CD4-positive, alpha-beta T cell treated with Interferon gamma for 1 hour (primary cell): ENCODE results near the gene TRIM38.
"Not testable (repeated sequence)": the region's sequence is repeated elsewhere in the genome, so short reads cannot be mapped to it uniquely, and the experiment has no call there.

ENCODE experiments used
- DNase-seq: peaks from one replicate; pipeline ENCODE4 v3.0.0-alpha.2; 2020

Gene TRIM38

GRCh38 chr6:26009817-26010216, 47.2 kb downstream of the TRIM38 start:
- DNase-seq, result no peak

DNA sequence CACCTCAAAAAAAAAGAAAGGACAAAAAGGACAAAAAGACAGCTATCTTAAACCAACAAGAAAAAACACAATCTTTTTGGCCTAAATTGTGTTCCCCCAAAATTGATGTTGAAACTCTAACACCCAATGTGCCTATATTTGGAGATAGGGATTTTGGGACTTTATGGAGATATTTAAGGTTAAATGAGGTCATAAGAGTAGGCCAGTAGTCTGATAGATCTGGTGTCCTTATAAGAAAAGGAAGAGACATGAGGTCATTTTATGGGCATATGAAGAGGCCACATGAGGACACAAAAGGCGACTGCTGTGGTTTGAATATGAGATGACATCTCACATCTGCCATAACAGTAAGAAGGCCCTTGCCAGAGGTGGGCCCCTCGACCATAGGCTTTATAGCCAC, 49.5 kb downstream of the TRIM38 start:
- no peak for DNase-seq

DNA sequence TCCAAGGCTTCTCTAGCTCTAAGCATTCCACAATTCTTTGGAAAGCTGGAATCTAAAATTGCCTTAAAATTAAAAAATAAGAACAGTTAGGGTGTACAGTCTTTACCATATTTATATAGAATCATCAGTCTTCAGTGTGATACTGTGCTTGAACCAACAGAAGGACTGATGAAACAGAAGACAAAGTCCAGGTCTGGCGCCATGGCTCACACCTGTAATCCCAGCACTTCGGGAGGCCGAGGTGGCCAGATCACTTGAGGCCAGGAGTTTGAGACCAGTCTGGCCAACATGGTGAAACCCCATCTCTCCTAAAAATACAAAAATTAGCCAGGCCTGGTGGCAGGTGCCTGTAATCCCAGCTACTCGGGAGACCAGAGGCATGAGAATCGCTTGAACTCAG, 51.8 kb downstream of the TRIM38 start:
- not testable (repeated sequence) for DNase-seq

DNA sequence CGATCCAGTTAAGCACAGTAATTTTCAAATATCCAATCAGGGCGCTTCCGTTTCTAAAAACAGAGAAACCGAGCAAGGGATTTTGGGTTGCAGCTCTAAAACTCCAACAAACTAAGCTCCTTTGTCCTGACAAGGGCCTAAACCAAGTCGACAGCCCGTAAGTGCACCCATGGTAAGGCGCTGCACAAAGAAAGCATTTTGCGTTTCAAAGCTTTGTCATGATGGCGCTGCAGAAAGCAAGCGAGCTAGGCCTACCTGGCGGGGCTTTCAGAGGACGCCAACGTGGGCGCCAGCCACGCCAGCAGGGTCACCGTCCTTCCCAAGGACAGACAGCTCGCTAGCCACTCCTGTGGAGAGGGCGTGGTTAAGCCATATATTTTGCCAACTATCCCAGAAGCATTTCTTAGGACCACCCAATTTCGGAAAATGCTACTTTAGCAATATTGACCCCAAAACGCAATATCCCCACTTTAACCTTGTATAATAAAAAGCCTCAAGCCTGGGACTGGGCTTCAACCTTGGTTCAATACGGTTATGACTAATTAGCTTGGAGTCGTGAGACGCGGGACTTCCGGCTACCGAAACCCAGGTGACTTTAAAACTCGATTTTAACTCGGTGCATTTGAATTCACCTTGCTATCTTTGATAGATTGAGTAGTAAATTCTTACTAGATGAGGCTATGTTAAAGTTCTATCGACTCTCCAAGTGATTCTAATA, 53.8 kb downstream of the TRIM38 start:
- no peak for DNase-seq

- DNase-seq, result no peak
These were observed 54.5 kb downstream of the TRIM38 start for GRCh38 chr6:26016963-26017631.

- peak; percentile 69 for DNase-seq
These were observed 55.0 kb downstream of the TRIM38 start for GRCh38 chr6:26017632-26017966.

DNA sequence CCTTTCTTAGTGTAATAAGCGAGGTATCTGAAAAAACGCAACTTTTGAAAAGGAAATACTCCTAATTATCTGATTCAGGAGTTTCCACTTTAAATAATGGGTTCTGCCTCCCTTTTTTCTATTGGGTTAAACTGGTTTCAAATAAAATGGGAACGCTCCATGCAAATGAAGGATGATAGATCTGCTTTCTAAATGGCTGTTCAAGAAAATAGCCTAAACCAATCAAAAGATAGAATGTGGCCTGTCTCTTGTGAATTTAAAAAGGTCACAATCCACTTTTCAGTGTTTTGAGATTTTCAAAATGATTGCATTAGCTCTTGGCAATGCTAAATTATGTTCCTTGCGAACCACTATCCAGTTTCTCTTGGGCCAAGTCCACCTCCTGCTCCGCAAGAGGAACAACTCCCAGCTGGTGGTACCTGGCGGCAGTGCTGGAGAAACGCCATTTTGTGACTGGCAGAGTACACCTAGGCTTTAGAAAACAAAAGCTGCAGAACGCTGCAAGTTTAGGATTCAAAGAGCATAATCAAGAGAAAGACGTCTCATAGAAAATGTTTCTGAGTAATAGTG, 56.7 kb downstream of the TRIM38 start:
- DNase-seq, result no peak

GRCh38 chr6:26019967-26020328, 57.3 kb downstream of the TRIM38 start:
- DNase-seq, result no peak

DNA sequence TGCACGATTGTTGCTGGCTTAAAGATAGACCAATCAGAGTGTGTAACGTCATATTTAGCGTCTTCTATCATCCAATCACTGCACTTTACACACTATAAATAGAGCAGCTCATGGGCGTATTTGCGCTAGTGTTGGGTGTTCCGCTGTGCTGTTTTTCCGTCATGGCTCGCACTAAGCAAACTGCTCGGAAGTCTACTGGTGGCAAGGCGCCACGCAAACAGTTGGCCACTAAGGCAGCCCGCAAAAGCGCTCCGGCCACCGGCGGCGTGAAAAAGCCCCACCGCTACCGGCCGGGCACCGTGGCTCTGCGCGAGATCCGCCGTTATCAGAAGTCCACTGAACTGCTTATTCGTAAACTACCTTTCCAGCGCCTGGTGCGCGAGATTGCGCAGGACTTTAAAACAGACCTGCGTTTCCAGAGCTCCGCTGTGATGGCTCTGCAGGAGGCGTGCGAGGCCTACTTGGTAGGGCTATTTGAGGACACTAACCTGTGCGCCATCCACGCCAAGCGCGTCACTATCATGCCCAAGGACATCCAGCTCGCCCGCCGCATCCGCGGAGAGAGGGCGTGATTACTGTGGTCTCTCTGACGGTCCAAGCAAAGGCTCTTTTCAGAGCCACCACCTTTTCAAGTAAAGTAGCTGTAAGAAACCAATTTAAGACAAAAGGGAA, 57.9 kb downstream of the TRIM38 start:
- peak; percentile 82 for DNase-seq

DNA sequence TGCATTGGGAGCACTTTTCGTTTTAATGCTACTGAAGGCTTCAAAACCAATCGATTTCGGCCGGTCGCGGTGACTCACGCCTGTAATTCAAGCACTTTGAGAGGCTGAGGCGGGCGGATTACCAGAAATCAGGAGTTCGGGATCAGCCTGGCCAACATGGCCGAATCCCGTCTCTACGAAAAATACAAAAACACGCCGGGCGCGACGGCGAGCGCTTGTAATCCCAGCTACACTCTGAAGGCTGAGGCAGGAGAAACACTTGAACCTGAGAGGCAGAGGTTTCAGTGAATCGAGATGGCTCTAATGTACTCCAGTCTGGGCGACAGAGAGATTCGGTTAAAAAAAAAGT, 58.4 kb downstream of the TRIM38 start:
- peak; percentile 57 for DNase-seq

DNA sequence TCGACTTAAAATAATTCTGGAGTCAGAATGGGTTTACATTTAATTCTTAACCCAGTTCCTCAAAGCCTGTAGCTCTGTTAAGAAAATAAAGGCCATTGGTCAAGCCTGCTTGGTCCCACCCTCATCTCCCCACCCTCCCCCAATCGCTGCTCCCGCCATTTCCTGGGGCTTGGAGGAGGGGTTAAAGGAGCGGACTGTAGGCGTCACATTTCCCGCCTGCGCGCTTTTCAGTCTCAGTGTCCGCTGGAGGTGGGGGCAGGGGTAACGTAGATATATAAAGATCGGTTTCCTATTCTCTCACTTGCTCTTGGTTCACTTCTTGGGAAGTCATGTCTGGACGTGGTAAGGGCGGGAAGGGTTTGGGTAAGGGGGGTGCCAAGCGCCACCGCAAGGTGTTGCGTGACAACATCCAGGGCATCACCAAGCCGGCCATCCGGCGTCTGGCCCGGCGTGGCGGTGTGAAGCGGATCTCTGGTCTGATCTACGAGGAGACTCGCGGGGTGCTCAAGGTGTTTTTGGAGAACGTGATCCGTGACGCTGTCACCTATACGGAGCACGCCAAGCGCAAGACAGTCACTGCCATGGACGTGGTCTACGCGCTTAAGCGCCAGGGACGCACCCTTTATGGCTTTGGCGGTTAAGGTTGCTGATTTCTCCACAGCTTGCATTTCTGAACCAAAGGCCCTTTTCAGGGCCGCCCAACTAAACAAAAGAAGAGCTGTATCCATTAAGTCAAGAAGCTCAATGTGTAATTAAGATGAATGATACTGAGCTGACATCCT, 58.9 kb downstream of the TRIM38 start:
- DNase-seq, result peak; percentile 95

DNA sequence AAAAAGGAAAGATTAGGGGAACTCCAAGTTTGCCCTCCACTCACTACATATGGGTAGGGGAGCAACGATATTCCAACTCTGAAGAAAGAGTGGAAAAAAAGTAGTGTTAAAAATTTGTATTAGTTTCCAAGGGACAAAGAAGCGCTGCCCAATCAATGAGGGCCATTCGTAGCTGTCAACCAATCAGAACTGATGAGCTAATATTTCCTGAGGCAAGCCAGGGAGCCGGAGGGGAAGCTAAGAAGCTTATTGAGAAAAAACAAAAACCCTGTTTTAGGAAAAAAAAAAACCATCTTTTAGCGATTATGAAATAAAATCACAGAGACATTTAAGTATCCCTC, 59.5 kb downstream of the TRIM38 start:
- peak; percentile 57 for DNase-seq

GRCh38 chr6:26022737-26023136, 60.1 kb downstream of the TRIM38 start:
- no peak for DNase-seq

GRCh38 chr6:26024651-26025046, 62.0 kb downstream of the TRIM38 start:
- DNase-seq, result no peak

DNA sequence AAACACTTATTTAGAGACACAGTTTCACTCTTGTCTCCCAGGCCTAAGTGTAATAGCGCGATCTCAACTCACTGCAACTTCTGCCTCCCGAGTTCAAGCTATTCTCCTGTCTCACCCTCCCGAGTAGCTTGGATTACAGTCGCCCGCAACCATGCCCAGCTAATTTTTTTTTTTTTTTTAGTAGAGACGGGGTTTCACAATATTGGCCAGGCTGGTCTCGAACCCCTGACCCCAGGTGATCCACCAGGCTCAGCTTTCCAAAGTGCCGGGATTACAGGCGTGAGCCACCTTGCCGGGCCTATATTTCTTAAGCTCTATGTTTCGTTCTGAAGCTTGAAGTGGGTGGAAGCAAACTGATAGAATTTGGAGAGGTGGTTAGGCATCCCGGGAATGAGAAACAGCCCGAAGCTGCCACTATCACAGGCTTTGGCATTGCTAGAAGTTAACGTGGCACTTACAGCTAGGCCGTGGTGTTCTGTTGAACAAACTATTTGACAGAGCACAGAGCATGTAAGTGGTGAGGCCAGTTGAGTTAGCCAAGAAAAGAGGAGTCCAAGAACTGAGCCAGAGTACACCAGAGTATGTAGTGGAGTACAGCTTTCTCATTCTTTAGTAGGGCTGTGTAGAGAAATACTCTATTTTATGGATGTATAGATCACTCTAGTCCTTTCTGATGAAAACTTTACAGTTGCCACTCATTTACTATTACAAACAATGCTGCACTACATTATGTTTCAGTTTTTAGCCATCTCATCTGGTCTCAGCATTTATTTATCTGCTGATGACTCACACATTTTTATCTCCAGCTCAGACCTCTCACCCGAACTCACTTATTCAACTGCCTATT, 62.7 kb downstream of the TRIM38 start:
- no peak for DNase-seq

DNA sequence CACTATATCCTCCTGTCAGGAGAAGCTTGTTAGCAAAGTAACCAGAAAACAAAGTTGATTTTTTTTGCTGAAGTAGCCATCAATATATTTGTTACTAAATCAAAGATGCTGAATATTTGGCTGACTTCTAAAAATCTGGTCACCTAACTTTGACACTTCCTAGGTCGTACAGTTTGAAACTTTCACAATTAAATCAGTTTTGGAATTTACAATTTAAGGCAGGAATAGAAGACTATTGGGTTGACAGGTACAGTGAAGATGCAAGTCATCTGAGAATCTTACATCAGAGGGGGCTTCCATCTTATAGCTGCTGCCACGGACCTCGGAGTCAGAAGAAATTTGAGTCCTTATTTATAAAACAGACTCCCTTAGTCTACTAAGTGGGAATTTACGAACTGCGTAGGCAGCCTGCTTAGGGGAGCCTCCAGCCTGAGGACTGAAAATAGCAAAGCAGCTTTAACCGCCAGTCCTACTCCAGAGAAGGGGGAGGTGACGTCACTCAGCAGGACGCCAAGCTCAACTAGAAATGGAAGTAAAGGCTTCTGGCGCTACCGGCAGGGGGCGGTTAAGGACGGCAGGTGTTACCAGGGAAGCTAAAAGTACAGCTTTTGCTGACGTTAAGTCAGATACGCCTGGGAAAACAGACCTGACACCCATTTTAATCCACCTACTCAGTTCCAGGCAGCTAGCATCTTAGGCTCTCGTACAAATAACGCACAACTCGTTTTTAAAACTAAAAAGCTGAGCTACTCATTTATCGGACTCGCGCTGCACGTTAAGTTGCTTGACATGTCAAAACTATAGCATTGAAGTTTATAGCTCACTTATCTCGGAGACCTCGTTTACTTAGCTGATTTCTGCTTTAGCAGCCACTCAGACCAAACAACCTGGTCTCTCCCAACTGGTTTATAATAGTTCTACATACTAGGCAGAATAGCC, 63.6 kb downstream of the TRIM38 start:
- DNase-seq, result peak; percentile 96

- peak; percentile 94 for DNase-seq
These were observed 64.4 kb downstream of the TRIM38 start for GRCh38 chr6:26026833-26027490.

- no peak for DNase-seq
These were observed 65.0 kb downstream of the TRIM38 start for GRCh38 chr6:26027491-26028211.

DNA sequence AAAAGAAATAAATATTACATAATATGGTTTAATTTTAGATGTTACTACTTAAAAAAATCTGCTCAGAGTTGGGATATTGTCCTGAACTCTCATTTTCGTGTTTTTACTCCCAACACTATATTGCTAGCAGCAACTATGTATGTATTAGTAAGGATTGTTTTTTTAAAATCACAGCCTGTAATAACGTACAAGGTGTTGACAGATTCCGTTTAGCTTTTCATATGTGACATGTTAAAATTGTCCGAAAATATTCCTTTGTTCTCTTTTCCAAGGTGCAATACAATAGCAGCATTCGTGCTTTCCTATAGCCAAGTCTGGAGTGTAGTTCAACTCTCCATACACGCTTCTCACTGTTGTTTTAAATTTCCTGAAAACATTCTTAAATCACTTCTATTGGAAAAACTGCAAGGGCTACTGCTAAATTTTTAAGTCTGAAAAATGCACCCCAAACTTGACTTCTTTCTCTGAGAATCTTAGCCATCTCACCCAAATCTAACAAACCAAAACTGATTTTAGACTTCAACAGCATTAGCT, 65.7 kb downstream of the TRIM38 start:
- DNase-seq, result no peak
